ENCODE measurements around the gene STK11IP.

DNA sequence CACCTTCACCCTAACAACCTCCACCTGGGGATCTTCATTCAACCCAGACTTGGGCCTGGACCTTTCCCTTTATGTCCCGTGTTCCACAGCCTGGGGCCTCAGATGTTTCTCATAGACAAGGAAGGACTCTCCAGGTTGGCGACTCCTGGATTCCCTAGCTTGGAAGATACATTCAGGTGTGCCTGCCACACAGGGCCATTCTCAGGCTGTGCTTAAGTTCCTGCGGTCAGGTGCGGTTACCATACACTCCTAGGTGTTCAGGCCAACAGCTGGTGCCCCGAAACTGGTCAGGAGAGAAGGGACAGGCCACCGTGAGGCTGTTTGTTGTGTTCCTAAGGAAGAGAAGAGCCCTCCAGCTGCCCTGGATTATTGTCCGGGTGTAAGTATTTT, 45.4 kb downstream of the STK11IP start:
- TF ChIP-seq, protein P1, sequence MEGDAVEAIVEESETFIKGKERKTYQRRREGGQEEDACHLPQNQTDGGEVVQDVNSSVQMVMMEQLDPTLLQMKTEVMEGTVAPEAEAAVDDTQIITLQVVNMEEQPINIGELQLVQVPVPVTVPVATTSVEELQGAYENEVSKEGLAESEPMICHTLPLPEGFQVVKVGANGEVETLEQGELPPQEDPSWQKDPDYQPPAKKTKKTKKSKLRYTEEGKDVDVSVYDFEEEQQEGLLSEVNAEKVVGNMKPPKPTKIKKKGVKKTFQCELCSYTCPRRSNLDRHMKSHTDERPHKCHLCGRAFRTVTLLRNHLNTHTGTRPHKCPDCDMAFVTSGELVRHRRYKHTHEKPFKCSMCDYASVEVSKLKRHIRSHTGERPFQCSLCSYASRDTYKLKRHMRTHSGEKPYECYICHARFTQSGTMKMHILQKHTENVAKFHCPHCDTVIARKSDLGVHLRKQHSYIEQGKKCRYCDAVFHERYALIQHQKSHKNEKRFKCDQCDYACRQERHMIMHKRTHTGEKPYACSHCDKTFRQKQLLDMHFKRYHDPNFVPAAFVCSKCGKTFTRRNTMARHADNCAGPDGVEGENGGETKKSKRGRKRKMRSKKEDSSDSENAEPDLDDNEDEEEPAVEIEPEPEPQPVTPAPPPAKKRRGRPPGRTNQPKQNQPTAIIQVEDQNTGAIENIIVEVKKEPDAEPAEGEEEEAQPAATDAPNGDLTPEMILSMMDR (IDR thresholded peaks at IDR 0.05; ENCODE audit: low read depth, low read length, poor library complexity, severe bottlenecking) = no peak
- no peak for TF ChIP-seq EZH2phosphoT487 (IDR thresholded peaks at IDR 0.05; ENCODE audit: borderline replicate concordance, low read length)
